H9 (cell line): ENCODE results near the gene PI4K2A. TPM values are rescaled to one million over a fixed set of nuclear protein-coding genes. Genes with fewer than 3 reads are reported as not detected.

Experiments used
- DNase-seq: peaks from one replicate; pipeline ENCODE4 v3.0.0-alpha.2; 2017
- H2AFZ ChIP-seq: one replicate; pipeline ENCODE4 v1.6.1; 2013; ENCODE audit warnings: mild to moderate bottlenecking, low read length, control low read depth, moderate library complexity
- H2AK5ac ChIP-seq: 2 replicates; pipeline ENCODE4 v1.6.1; 2013; ENCODE audit warnings: low read length, control low read depth, mixed read lengths; ENCODE audit not compliant: insufficient read length
- H2BK120ac ChIP-seq: one replicate; pipeline ENCODE4 v1.6.1; 2013; ENCODE audit warnings: low read depth, mild to moderate bottlenecking, low read length, control low read depth, inconsistent platforms; ENCODE audit not compliant: poor library complexity, severe bottlenecking
- H2BK12ac ChIP-seq: 2 replicates; pipeline ENCODE4 v1.6.1; 2013; ENCODE audit warnings: low read length, control low read depth, mixed read lengths, low read depth; ENCODE audit not compliant: insufficient read length
- H2BK15ac ChIP-seq: 2 replicates; pipeline ENCODE4 v1.6.1; 2013; ENCODE audit warnings: low read depth, low read length, control low read depth
- H2BK20ac ChIP-seq: one replicate; pipeline ENCODE4 v1.6.1; 2013; ENCODE audit warnings: low read depth, mild to moderate bottlenecking, low read length, control low read depth, inconsistent platforms; ENCODE audit not compliant: poor library complexity, severe bottlenecking
- H2BK5ac ChIP-seq: 2 replicates; pipeline ENCODE4 v1.6.1; 2013; ENCODE audit warnings: low read length, control low read depth, mixed read lengths; ENCODE audit not compliant: insufficient read length
- H3K14ac ChIP-seq: 2 replicates; pipeline ENCODE4 v1.6.1; 2013; ENCODE audit warnings: low read length, control low read depth; ENCODE audit not compliant: insufficient read depth
- H3K18ac ChIP-seq: 2 replicates; pipeline ENCODE4 v1.6.1; 2013; ENCODE audit warnings: low read depth, mild to moderate bottlenecking, mixed read lengths, low read length, control low read depth; ENCODE audit not compliant: insufficient read length
- H3K23ac ChIP-seq: 2 replicates; pipeline ENCODE4 v1.6.1; 2013; ENCODE audit warnings: low read length, control low read depth, mixed read lengths, low read depth; ENCODE audit not compliant: insufficient read length
- H3K23me2 ChIP-seq: 2 replicates; pipeline ENCODE4 v1.6.1; 2013; ENCODE audit warnings: low read depth, mild to moderate bottlenecking, mixed read lengths, low read length, control low read depth; ENCODE audit not compliant: insufficient read length, poor library complexity, severe bottlenecking
- H3K27ac ChIP-seq: 2 replicates; pipeline ENCODE4 v1.5.1; 2013; ENCODE audit warnings: low read length, control low read depth, mixed read lengths, low read depth; ENCODE audit not compliant: insufficient read length
- H3K27me3 ChIP-seq: 2 replicates; pipeline ENCODE4 v1.6.1; 2013; ENCODE audit warnings: low read length, control low read depth, inconsistent platforms; ENCODE audit not compliant: insufficient read depth
- H3K4ac ChIP-seq: 2 replicates; pipeline ENCODE4 v1.6.1; 2013; ENCODE audit warnings: low read depth, mild to moderate bottlenecking, control low read depth, inconsistent platforms, low read length, moderate library complexity
- H3K4me1 ChIP-seq: 2 replicates; pipeline ENCODE4 v1.6.1; 2013; ENCODE audit warnings: low read length, control low read depth, inconsistent platforms; ENCODE audit not compliant: insufficient read depth
- H3K4me2 ChIP-seq: 2 replicates; pipeline ENCODE4 v1.6.1; 2013; ENCODE audit warnings: low read length, control low read depth, mixed read lengths; ENCODE audit not compliant: insufficient read length, insufficient read depth
- H3K56ac ChIP-seq: 2 replicates; pipeline ENCODE4 v1.6.1; 2013; ENCODE audit warnings: low read depth, mild to moderate bottlenecking, mixed read lengths, low read length, control low read depth; ENCODE audit not compliant: insufficient read length
- H3K79me1 ChIP-seq: 2 replicates; pipeline ENCODE4 v1.6.1; 2013; ENCODE audit warnings: low read depth, mild to moderate bottlenecking, moderate library complexity, low read length, control low read depth, inconsistent platforms; ENCODE audit not compliant: insufficient read depth, poor library complexity, severe bottlenecking
- H3K79me2 ChIP-seq: 2 replicates; pipeline ENCODE4 v1.6.1; 2013; ENCODE audit warnings: low read length, control low read depth, inconsistent platforms; ENCODE audit not compliant: insufficient read depth
- H3K9ac ChIP-seq: 2 replicates; pipeline ENCODE4 v1.6.1; 2013; ENCODE audit warnings: low read length, control low read depth, mixed read lengths; ENCODE audit not compliant: insufficient read length; ENCODE audit errors: extremely low read depth
- H3K9me3 ChIP-seq: one replicate; pipeline ENCODE4 v1.6.1; 2013; ENCODE audit warnings: low read depth, low read length, inconsistent platforms; ENCODE audit not compliant: control insufficient read depth
- H3T11ph ChIP-seq: one replicate; pipeline ENCODE4 v1.6.1; 2013; ENCODE audit warnings: mild to moderate bottlenecking, low read length, control low read depth, inconsistent platforms
- H4K20me1 ChIP-seq: one replicate; pipeline ENCODE4 v1.6.1; 2013; ENCODE audit not compliant: control insufficient read depth, insufficient read length, insufficient read depth
- H4K5ac ChIP-seq: 2 replicates; pipeline ENCODE4 v1.6.1; 2013; ENCODE audit warnings: low read depth, mild to moderate bottlenecking, mixed read lengths, low read length, control low read depth; ENCODE audit not compliant: insufficient read length
- H4K8ac ChIP-seq: replicated peaks from 2 replicates; pipeline ENCODE4 v1.6.1; 2013; ENCODE audit warnings: low read length, control low read depth, mixed read lengths, low read depth; ENCODE audit not compliant: insufficient read length
- H4K91ac ChIP-seq: 2 replicates; pipeline ENCODE4 v1.6.1; 2013; ENCODE audit warnings: low read depth, mild to moderate bottlenecking, moderate library complexity, mixed read lengths, low read length, control low read depth; ENCODE audit not compliant: insufficient read length
- H3K27ac Mint-ChIP-seq, 3 experiments: 2 replicates in 2 of 3; 3 replicates in 1 of 3; pipeline ENCODE4 v1.8.0; 2020 to 2021; ENCODE audit warnings: mixed read lengths in 3 of 3, mild to moderate bottlenecking in 1 of 3, moderate library complexity in 1 of 3
- H3K27me3 Mint-ChIP-seq: 2 replicates; pipeline ENCODE4 v1.8.0; 2021; ENCODE audit warnings: low read depth, mild to moderate bottlenecking, moderate library complexity, mixed read lengths
- H3K36me3 Mint-ChIP-seq, 3 experiments: 2 replicates in 2 of 3; 3 replicates in 1 of 3; pipeline ENCODE4 v1.8.0; 2020 to 2021; ENCODE audit warnings: low read depth in 3 of 3, mixed read lengths in 3 of 3; ENCODE audit not compliant: insufficient read depth in 1 of 3
- H3K4me1 Mint-ChIP-seq, 2 experiments: 2 replicates each; pipeline ENCODE4 v1.8.0; 2020; ENCODE audit warnings: mixed read lengths in 2 of 2
- H3K4me3 Mint-ChIP-seq, 2 experiments: 2 replicates in 1 of 2; 3 replicates in 1 of 2; pipeline ENCODE4 v1.8.0; 2020 to 2021; ENCODE audit warnings: mild to moderate bottlenecking in 2 of 2, mixed read lengths in 2 of 2, moderate library complexity in 1 of 2
- H3K9me3 Mint-ChIP-seq, 2 experiments: 2 replicates in 1 of 2; 3 replicates in 1 of 2; pipeline ENCODE4 v1.8.0; 2020; ENCODE audit warnings: mild to moderate bottlenecking in 2 of 2, mixed read lengths in 2 of 2, moderate library complexity in 1 of 2
- WGBS: extraction: QIAGEN DNeasy Blood & Tissue Kit; methylation state at CpG from one replicate; pipeline ENCODE4 v1.1.7; 2013; ENCODE audit warnings: missing lambda C conversion rate, low lambda C conversion rate, mixed read lengths; ENCODE audit not compliant: insufficient read length; ENCODE audit errors: extremely low coverage; 5-methylcytosine and 5-hydroxymethylcytosine counted together
- long read RNA-seq: library from polyadenylated mRNA; unstranded; transcript quantifications from one replicate; pipeline ENCODE4 v2.0.0, GENCODE V29; 2020
- total RNA-seq: library from RNA; stranded (reverse); gene quantifications from 2 replicates; pipeline ENCODE4 v1.2.1, GENCODE V29; 2021
- TF ChIP-seq, protein P1 (sequence below): fragments of 200-600 bp; sonication (generic); conservative IDR thresholded peaks from 3 replicates; pipeline ENCODE4 v1.8.0; 2021; ENCODE audit warnings: antibody characterized with exemption, mild to moderate bottlenecking

The PI4K2A gene
- 29.8 and 30.9 TPM in 2 replicates for total RNA-seq
- long read RNA-seq, full-length matches to known transcripts, result 1 of 28 reads
- long read RNA-seq, partial matches to known transcripts, result 4 of 28 reads
- long read RNA-seq, other reads (novel, unspliced or antisense), result 23 of 28 reads

DNA sequence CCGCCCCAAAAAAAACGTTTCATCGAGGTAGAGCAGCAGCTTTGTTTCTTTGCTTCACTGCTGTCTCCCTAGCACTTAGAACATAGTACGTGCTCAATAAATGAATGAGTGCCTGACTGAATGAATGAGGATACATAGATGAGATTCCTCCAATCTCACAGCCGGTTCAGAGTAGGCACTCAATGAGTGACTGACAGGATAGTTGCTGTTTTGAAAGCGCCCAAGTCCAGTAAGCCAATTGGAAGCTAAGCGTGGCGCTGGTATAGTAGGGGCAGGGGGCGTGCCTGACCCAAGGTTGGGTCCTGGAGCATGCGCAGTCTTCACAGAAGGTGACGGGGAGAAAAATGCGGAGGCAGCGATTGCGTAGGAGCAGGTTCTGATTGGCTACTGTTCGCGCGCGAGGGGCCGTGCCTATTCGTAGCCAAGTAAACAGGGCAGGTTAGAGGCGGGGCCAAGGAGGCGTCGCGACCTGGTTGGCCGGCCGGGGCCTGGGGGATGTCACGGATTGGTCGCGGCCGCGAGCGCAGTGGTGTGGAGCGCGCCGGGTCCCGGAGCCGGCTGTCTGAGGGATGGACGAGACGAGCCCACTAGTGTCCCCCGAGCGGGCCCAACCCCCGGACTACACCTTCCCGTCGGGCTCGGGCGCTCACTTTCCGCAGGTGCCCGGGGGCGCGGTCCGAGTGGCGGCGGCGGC, at the start of gene PI4K2A:
Gene PI4K2A, plus strand, starts transcription at position 498 of the 694 bp plus-strand sequence. Its CDS starts 72 bp downstream, at position 570.
- H3K79me2 ChIP-seq, result peaks cover 7% of the 10 kb centered on the region; the same call in 1 of the 2 replicates
- H3K23me2 ChIP-seq, result peaks cover 11% of the 10 kb centered on the region
- no peak within 1 kb of the TSS for H2BK5ac ChIP-seq
- H2AK5ac ChIP-seq, result no peak within 1 kb of the TSS
- H3K27ac Mint-ChIP-seq, result peak within 1 kb of the TSS; percentile 92 to 96 (median 95)
- H4K20me1 ChIP-seq, result no peaks in the 10 kb centered on the region
- H3K27ac ChIP-seq, result no peak within 1 kb of the TSS
- no peak within 1 kb of the TSS for H3K4ac ChIP-seq
- H4K8ac ChIP-seq, result no peak within 1 kb of the TSS
- peaks cover 4% of the 10 kb centered on the region for H3K79me1 ChIP-seq
- H3K36me3 Mint-ChIP-seq, result peaks cover 14 to 24% (median 22%) of the 10 kb centered on the region in 3 experiments; a peak in 6 of 7 replicates
- H3K9ac ChIP-seq, result peak within 1 kb of the TSS; percentile 87
- peak within 1 kb of the TSS; percentile 93 for H3K14ac ChIP-seq
- H3K4me3 Mint-ChIP-seq, result peak within 1 kb of the TSS; percentile 84 to 95
- no peak within 1 kb of the TSS for H3T11ph ChIP-seq
- peak; percentile 100 for DNase-seq
- no peak within 1 kb of the TSS for H4K91ac ChIP-seq
- peak within 1 kb of the TSS; percentile 74 for H2AFZ ChIP-seq
- peak within 1 kb of the TSS; percentile 83 for H3K18ac ChIP-seq
- no peaks in the 10 kb centered on the region; a peak in 2 of 5 replicates for H3K9me3 Mint-ChIP-seq
- peaks cover 5% of the 10 kb centered on the region for H3K4me1 ChIP-seq
- H4K5ac ChIP-seq, result no peak within 1 kb of the TSS
- TF ChIP-seq, protein P1, sequence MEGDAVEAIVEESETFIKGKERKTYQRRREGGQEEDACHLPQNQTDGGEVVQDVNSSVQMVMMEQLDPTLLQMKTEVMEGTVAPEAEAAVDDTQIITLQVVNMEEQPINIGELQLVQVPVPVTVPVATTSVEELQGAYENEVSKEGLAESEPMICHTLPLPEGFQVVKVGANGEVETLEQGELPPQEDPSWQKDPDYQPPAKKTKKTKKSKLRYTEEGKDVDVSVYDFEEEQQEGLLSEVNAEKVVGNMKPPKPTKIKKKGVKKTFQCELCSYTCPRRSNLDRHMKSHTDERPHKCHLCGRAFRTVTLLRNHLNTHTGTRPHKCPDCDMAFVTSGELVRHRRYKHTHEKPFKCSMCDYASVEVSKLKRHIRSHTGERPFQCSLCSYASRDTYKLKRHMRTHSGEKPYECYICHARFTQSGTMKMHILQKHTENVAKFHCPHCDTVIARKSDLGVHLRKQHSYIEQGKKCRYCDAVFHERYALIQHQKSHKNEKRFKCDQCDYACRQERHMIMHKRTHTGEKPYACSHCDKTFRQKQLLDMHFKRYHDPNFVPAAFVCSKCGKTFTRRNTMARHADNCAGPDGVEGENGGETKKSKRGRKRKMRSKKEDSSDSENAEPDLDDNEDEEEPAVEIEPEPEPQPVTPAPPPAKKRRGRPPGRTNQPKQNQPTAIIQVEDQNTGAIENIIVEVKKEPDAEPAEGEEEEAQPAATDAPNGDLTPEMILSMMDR, result no peak
- no peaks in the 10 kb centered on the region for H3K9me3 ChIP-seq
- H2BK20ac ChIP-seq, result no peak within 1 kb of the TSS
- H2BK120ac ChIP-seq, result no peak within 1 kb of the TSS
- H2BK12ac ChIP-seq, result no peak within 1 kb of the TSS
- peak within 1 kb of the TSS; percentile 87 for H3K4me2 ChIP-seq
- no CpG with 5 or more reads among the region's 54 CpGs for WGBS
- H3K27me3 Mint-ChIP-seq, result no peaks in the 10 kb centered on the region
- H3K23ac ChIP-seq, result no peak within 1 kb of the TSS
- H3K27me3 ChIP-seq, result no peaks in the 10 kb centered on the region
- no peak within 1 kb of the TSS for H3K56ac ChIP-seq
- H2BK15ac ChIP-seq, result no peak within 1 kb of the TSS
- peaks cover 22 to 24% of the 10 kb centered on the region in 2 experiments for H3K4me1 Mint-ChIP-seq
